ENCODE measurements around the gene CFHR1.
"Not testable (repeated sequence)": the region's sequence is repeated elsewhere in the genome, so short reads cannot be mapped to it uniquely, and the experiment has no call there.

The CFHR1 gene

GRCh38 chr1:196774603-196775002, 44.9 kb upstream of the CFHR1 start, which contains the start of gene CFHR3:
Gene CFHR3, plus strand, starts transcription at chr1:196774840. Its CDS starts 47 bp downstream, at chr1:196774887.
- Histone ChIP-seq H3K14ac (ENCODE audit: low read length) (no peak within 1 kb of the TSS), H2AFZ (ENCODE audit: low read length) (no peak within 1 kb of the TSS), H3K9me3 (replicated peaks in 1 of 2; ENCODE audit: control insufficient read depth in 2 of 2, insufficient read depth in 1 of 2, low read depth in 1 of 2, low read length in 2 of 2) (no peaks in the 10 kb centered on the region)

GRCh38 chr1:196777603-196778002, 41.9 kb upstream of the CFHR1 start:
- Histone ChIP-seq H3K4me3 (ENCODE audit: low read length in 2 of 2) (no peak overlapping the region), H4K8ac (ENCODE audit: low read depth, low read length) (no peak overlapping the region), H3K4ac (ENCODE audit: low read length) (no peak overlapping the region), H3K14ac (ENCODE audit: low read length) (no peak overlapping the region), H4K91ac (ENCODE audit: low read depth, low read length, poor library complexity) (no peak overlapping the region), H2BK5ac (ENCODE audit: low read length) (no peak overlapping the region), H3K4me2 (ENCODE audit: insufficient read depth, low read length, poor library complexity, severe bottlenecking) (no peak overlapping the region), H3K18ac (ENCODE audit: low read length) (no peak overlapping the region), H3K36me3 (replicated peaks in 1 of 2; ENCODE audit: control insufficient read depth in 2 of 2, insufficient read depth in 2 of 2, low read length in 2 of 2) (no peaks in the 10 kb centered on the region), H2BK15ac (ENCODE audit: low read length) (no peak overlapping the region), H3K9ac (ENCODE audit: low read depth, low read length, poor library complexity) (no peak overlapping the region), H2AK5ac (ENCODE audit: low read depth, low read length) (no peak overlapping the region), H2BK12ac (ENCODE audit: low read length) (no peak overlapping the region), H3K9me3 (replicated peaks in 1 of 2; ENCODE audit: control insufficient read depth in 2 of 2, insufficient read depth in 1 of 2, low read depth in 1 of 2, low read length in 2 of 2) (no peaks in the 10 kb centered on the region), H3K27ac (replicated peaks; ENCODE audit: low read length) (no peak overlapping the region), H3K23ac (ENCODE audit: low read depth, low read length, poor library complexity) (no peak overlapping the region), H3K4me1 (ENCODE audit: control insufficient read depth in 2 of 2, insufficient read depth in 1 of 2, low read depth in 1 of 2, low read length in 2 of 2) (no peaks in the 10 kb centered on the region), H2AFZ (ENCODE audit: low read length) (no peak overlapping the region), H3K79me1 (ENCODE audit: low read depth, low read length) (no peaks in the 10 kb centered on the region), H2BK120ac (ENCODE audit: low read depth, low read length) (no peak overlapping the region), H3K27me3 (ENCODE audit: control insufficient read depth in 3 of 3, insufficient read depth in 3 of 3, low read depth in 1 of 3, low read length in 3 of 3) (no peaks in the 10 kb centered on the region)
- WGBS, 2 donors (ENCODE audit: extremely low coverage in 2 of 2, insufficient read length in 2 of 2, insufficient replicate concordance in 1 of 2), result no CpG with 5 or more reads among the region's 13 CpGs
- DNase-seq (ENCODE audit: low spot score), result no peak

More at GRCh38 chr1:196774603-196775002, 44.9 kb upstream of the CFHR1 start, which contains the start of gene CFHR3:
- H3K79me1 ChIP-seq (ENCODE audit: low read depth, low read length), result no peaks in the 10 kb centered on the region
- H2BK120ac ChIP-seq (ENCODE audit: low read depth, low read length), result no peak within 1 kb of the TSS
- no peaks in the 10 kb centered on the region for H3K4me1 ChIP-seq (ENCODE audit: control insufficient read depth in 2 of 2, insufficient read depth in 1 of 2, low read depth in 1 of 2, low read length in 2 of 2)
- H2BK15ac ChIP-seq (ENCODE audit: low read length), result no peak within 1 kb of the TSS
- H3K9ac ChIP-seq (ENCODE audit: low read depth, low read length, poor library complexity), result no peak within 1 kb of the TSS
- H4K91ac ChIP-seq (ENCODE audit: low read depth, low read length, poor library complexity), result no peak within 1 kb of the TSS
- H2BK12ac ChIP-seq (ENCODE audit: low read length), result no peak within 1 kb of the TSS
- H3K23ac ChIP-seq (ENCODE audit: low read depth, low read length, poor library complexity), result no peak within 1 kb of the TSS
- no peak within 1 kb of the TSS for H3K18ac ChIP-seq (ENCODE audit: low read length)
- H3K4ac ChIP-seq (ENCODE audit: low read length), result no peak within 1 kb of the TSS
- no peak for DNase-seq (ENCODE audit: low spot score)
- no peak within 1 kb of the TSS for H2AK5ac ChIP-seq (ENCODE audit: low read depth, low read length)
- no peak within 1 kb of the TSS for H3K27ac ChIP-seq (replicated peaks; ENCODE audit: low read length)
- no peak within 1 kb of the TSS for H3K4me3 ChIP-seq (ENCODE audit: low read length in 2 of 2)
- H2BK5ac ChIP-seq (ENCODE audit: low read length), result no peak within 1 kb of the TSS
- no peaks in the 10 kb centered on the region for H3K36me3 ChIP-seq (replicated peaks in 1 of 2; ENCODE audit: control insufficient read depth in 2 of 2, insufficient read depth in 2 of 2, low read length in 2 of 2)
- H3K27me3 ChIP-seq (ENCODE audit: control insufficient read depth in 3 of 3, insufficient read depth in 3 of 3, low read depth in 1 of 3, low read length in 3 of 3), result no peaks in the 10 kb centered on the region
- no peak within 1 kb of the TSS for H3K4me2 ChIP-seq (ENCODE audit: insufficient read depth, low read length, poor library complexity, severe bottlenecking)
- H4K8ac ChIP-seq (ENCODE audit: low read depth, low read length), result no peak within 1 kb of the TSS

- no peak for DNase-seq (ENCODE audit: low spot score)
- no CpG with 5 or more reads among the region's 1 CpG for WGBS, 2 donors (ENCODE audit: extremely low coverage in 2 of 2, insufficient read length in 2 of 2, insufficient replicate concordance in 1 of 2)
Measured at GRCh38 chr1:196779093-196779492, 40.4 kb upstream of the CFHR1 start.

GRCh38 chr1:196791252-196791651, 28.3 kb upstream of the CFHR1 start:
- not testable (repeated sequence) for H3K14ac ChIP-seq (ENCODE audit: low read length); H3K9me3 ChIP-seq (replicated peaks in 1 of 2; ENCODE audit: control insufficient read depth in 2 of 2, insufficient read depth in 1 of 2, low read depth in 1 of 2, low read length in 2 of 2); H3K4me1 ChIP-seq (ENCODE audit: control insufficient read depth in 2 of 2, insufficient read depth in 1 of 2, low read depth in 1 of 2, low read length in 2 of 2); H4K91ac ChIP-seq (ENCODE audit: low read depth, low read length, poor library complexity); H3K4ac ChIP-seq (ENCODE audit: low read length); H3K79me1 ChIP-seq (ENCODE audit: low read depth, low read length); H3K36me3 ChIP-seq (replicated peaks in 1 of 2; ENCODE audit: control insufficient read depth in 2 of 2, insufficient read depth in 2 of 2, low read length in 2 of 2); H3K27ac ChIP-seq (replicated peaks; ENCODE audit: low read length); H3K4me3 ChIP-seq (ENCODE audit: low read length in 2 of 2); H3K4me2 ChIP-seq (ENCODE audit: insufficient read depth, low read length, poor library complexity, severe bottlenecking); DNase-seq (ENCODE audit: low spot score); H2AFZ ChIP-seq (ENCODE audit: low read length); H2BK12ac ChIP-seq (ENCODE audit: low read length); H3K23ac ChIP-seq (ENCODE audit: low read depth, low read length, poor library complexity); H3K27me3 ChIP-seq (ENCODE audit: control insufficient read depth in 3 of 3, insufficient read depth in 3 of 3, low read depth in 1 of 3, low read length in 3 of 3); H4K8ac ChIP-seq (ENCODE audit: low read depth, low read length); H2BK120ac ChIP-seq (ENCODE audit: low read depth, low read length); H3K18ac ChIP-seq (ENCODE audit: low read length); H2BK15ac ChIP-seq (ENCODE audit: low read length); H3K9ac ChIP-seq (ENCODE audit: low read depth, low read length, poor library complexity); H2AK5ac ChIP-seq (ENCODE audit: low read depth, low read length); H2BK5ac ChIP-seq (ENCODE audit: low read length)
- WGBS, 2 donors (ENCODE audit: extremely low coverage in 2 of 2, insufficient read length in 2 of 2, insufficient replicate concordance in 1 of 2), result no CpG with 5 or more reads among the region's 1 CpG

More at GRCh38 chr1:196779093-196779492, 40.4 kb upstream of the CFHR1 start:
- Histone ChIP-seq H3K4me2 (ENCODE audit: insufficient read depth, low read length, poor library complexity, severe bottlenecking) (no peak overlapping the region), H3K27me3 (ENCODE audit: control insufficient read depth in 3 of 3, insufficient read depth in 3 of 3, low read depth in 1 of 3, low read length in 3 of 3) (no peaks in the 10 kb centered on the region), H4K91ac (ENCODE audit: low read depth, low read length, poor library complexity) (no peak overlapping the region), H3K9me3 (replicated peaks in 1 of 2; ENCODE audit: control insufficient read depth in 2 of 2, insufficient read depth in 1 of 2, low read depth in 1 of 2, low read length in 2 of 2) (no peaks in the 10 kb centered on the region), H3K4me1 (ENCODE audit: control insufficient read depth in 2 of 2, insufficient read depth in 1 of 2, low read depth in 1 of 2, low read length in 2 of 2) (no peaks in the 10 kb centered on the region), H2AK5ac (ENCODE audit: low read depth, low read length) (no peak overlapping the region), H3K18ac (ENCODE audit: low read length) (no peak overlapping the region), H2BK15ac (ENCODE audit: low read length) (no peak overlapping the region), H3K4ac (ENCODE audit: low read length) (no peak overlapping the region), H3K14ac (ENCODE audit: low read length) (no peak overlapping the region), H3K9ac (ENCODE audit: low read depth, low read length, poor library complexity) (no peak overlapping the region), H2AFZ (ENCODE audit: low read length) (no peak overlapping the region), H3K27ac (replicated peaks; ENCODE audit: low read length) (no peak overlapping the region), H4K8ac (ENCODE audit: low read depth, low read length) (no peak overlapping the region), H3K36me3 (replicated peaks in 1 of 2; ENCODE audit: control insufficient read depth in 2 of 2, insufficient read depth in 2 of 2, low read length in 2 of 2) (no peaks in the 10 kb centered on the region), H2BK12ac (ENCODE audit: low read length) (no peak overlapping the region), H3K23ac (ENCODE audit: low read depth, low read length, poor library complexity) (no peak overlapping the region), H3K4me3 (ENCODE audit: low read length in 2 of 2) (no peak overlapping the region), H2BK120ac (ENCODE audit: low read depth, low read length) (no peak overlapping the region), H2BK5ac (ENCODE audit: low read length) (no peak overlapping the region), H3K79me1 (ENCODE audit: low read depth, low read length) (no peaks in the 10 kb centered on the region)

Data from neuronal stem cell (in vitro differentiated cells).